ENCODE results near the gene FGGY. TPM values are rescaled to one million over a fixed set of nuclear protein-coding genes. Genes with fewer than 3 reads are reported as not detected.

Gene FGGY
- total RNA-seq, 1 donor = 24.6 TPM

GRCh38 chr1:59514061-59514909, 217.4 kb downstream of the FGGY start:
- no peak overlapping the region for H2AFZ ChIP-seq (ENCODE audit: low read length)
- no peak overlapping the region for H3K27ac ChIP-seq (ENCODE audit: low read depth, low read length)
- no peaks in the 10 kb centered on the region for H3K9me3 ChIP-seq (ENCODE audit: low read depth, low read length)
- no peak for DNase-seq (ENCODE audit: insufficient read length, low spot score, missing footprints)
- H4K20me1 ChIP-seq (ENCODE audit: insufficient read depth, low read length) = no peaks in the 10 kb centered on the region
- H3K27me3 ChIP-seq (ENCODE audit: insufficient read depth, low read length) = no peaks in the 10 kb centered on the region
- H3K4me3 ChIP-seq (ENCODE audit: insufficient read depth, low read length) = no peak overlapping the region
- H3K4me1 ChIP-seq (ENCODE audit: insufficient read depth, low read length) = peaks cover 4% of the 10 kb centered on the region
- H3K4me2 ChIP-seq (ENCODE audit: insufficient read depth, low read length) = no peak overlapping the region
- no peaks in the 10 kb centered on the region for H3K36me3 ChIP-seq (ENCODE audit: insufficient read depth, low read length)
- H3K79me2 ChIP-seq (ENCODE audit: insufficient read depth, low read length) = no peaks in the 10 kb centered on the region
- no peak for TF ChIP-seq CTCF (IDR thresholded peaks at IDR 0.05; ENCODE audit: extremely low read depth, low read depth, low read length)

GRCh38 chr1:59516881-59517280, 220.0 kb downstream of the FGGY start:
- Histone ChIP-seq H2AFZ (ENCODE audit: low read length) (no peak overlapping the region), H3K27me3 (ENCODE audit: insufficient read depth, low read length) (no peaks in the 10 kb centered on the region), H3K4me3 (ENCODE audit: insufficient read depth, low read length) (no peak overlapping the region), H4K20me1 (ENCODE audit: insufficient read depth, low read length) (no peaks in the 10 kb centered on the region), H3K4me2 (ENCODE audit: insufficient read depth, low read length) (no peak overlapping the region), H3K9me3 (ENCODE audit: low read depth, low read length) (no peaks in the 10 kb centered on the region), H3K4me1 (ENCODE audit: insufficient read depth, low read length) (peaks cover 24% of the 10 kb centered on the region), H3K36me3 (ENCODE audit: insufficient read depth, low read length) (no peaks in the 10 kb centered on the region), H3K27ac (ENCODE audit: low read depth, low read length) (no peak overlapping the region), H3K79me2 (ENCODE audit: insufficient read depth, low read length) (no peaks in the 10 kb centered on the region)
- DNase-seq (ENCODE audit: insufficient read length, low spot score, missing footprints) = no peak
- TF ChIP-seq CTCF (IDR thresholded peaks at IDR 0.05; ENCODE audit: extremely low read depth, low read depth, low read length) = no peak

DNA sequence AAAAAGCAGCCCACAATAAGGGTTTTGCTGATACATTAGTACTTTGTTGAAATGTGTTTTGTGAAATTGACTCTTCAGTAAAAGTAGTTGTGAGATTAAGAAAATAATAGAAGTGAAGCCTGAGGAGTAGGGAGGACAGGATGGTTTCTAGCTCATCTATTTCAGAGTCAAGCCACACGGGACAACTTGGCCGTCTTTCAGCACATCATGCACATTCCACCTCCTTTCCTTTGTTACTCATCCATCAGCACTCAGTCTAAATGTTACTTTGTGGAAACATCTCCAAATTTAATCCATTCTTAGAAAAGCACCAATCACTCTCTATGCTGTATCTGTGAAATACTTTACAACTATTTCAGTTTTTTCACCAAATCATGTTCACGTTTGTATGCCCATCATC, 223.3 kb downstream of the FGGY start:
- no peak overlapping the region for H3K4me3 ChIP-seq (ENCODE audit: insufficient read depth, low read length)
- no peaks in the 10 kb centered on the region for H4K20me1 ChIP-seq (ENCODE audit: insufficient read depth, low read length)
- no peak overlapping the region for H3K27ac ChIP-seq (ENCODE audit: low read depth, low read length)
- H3K4me2 ChIP-seq (ENCODE audit: insufficient read depth, low read length) = no peak overlapping the region
- H3K9me3 ChIP-seq (ENCODE audit: low read depth, low read length) = no peaks in the 10 kb centered on the region
- peak; percentile 31 for DNase-seq (ENCODE audit: insufficient read length, low spot score, missing footprints)
- no peaks in the 10 kb centered on the region for H3K27me3 ChIP-seq (ENCODE audit: insufficient read depth, low read length)
- no peaks in the 10 kb centered on the region for H3K79me2 ChIP-seq (ENCODE audit: insufficient read depth, low read length)
- TF ChIP-seq CTCF (IDR thresholded peaks at IDR 0.05; ENCODE audit: extremely low read depth, low read depth, low read length) = no peak
- H3K4me1 ChIP-seq (ENCODE audit: insufficient read depth, low read length) = peaks cover 25% of the 10 kb centered on the region
- H2AFZ ChIP-seq (ENCODE audit: low read length) = no peak overlapping the region
- H3K36me3 ChIP-seq (ENCODE audit: insufficient read depth, low read length) = no peaks in the 10 kb centered on the region

DNA sequence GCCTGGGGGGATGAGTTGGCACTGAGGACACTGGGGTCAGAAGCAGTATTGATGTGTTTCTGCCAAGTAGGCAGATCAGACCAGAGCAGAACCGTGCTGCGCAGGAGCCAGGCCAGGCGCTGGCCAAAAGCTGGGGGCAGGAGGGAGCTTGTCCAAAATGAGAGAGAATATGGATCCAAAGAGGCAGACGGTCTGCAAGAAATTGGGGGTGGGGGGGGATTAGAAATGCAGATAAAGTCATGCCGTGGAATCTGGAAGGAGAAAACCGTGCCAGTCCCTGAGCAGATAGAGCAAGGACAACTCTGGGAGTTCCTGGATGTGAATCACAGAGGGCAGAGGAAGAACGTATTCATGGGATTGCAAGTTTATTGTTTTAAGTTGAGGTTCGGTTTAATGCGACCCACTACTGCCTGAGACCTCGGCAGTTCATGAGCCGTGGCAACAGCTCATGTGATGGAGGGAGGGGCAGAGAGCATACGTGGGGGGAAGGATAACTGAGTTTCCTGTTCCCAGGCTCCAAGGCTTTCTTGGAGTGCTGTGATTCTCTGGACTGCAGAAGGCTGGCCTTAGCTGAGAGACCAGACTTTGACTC, 224.0 kb downstream of the FGGY start:
- Histone ChIP-seq H4K20me1 (ENCODE audit: insufficient read depth, low read length) (no peaks in the 10 kb centered on the region), H2AFZ (ENCODE audit: low read length) (peak overlapping the region; percentile 79), H3K4me2 (ENCODE audit: insufficient read depth, low read length) (peak overlapping the region; percentile 62), H3K4me3 (ENCODE audit: insufficient read depth, low read length) (peak overlapping the region; percentile 28), H3K4me1 (ENCODE audit: insufficient read depth, low read length) (peaks cover 25% of the 10 kb centered on the region), H3K79me2 (ENCODE audit: insufficient read depth, low read length) (no peaks in the 10 kb centered on the region), H3K9me3 (ENCODE audit: low read depth, low read length) (no peaks in the 10 kb centered on the region), H3K27me3 (ENCODE audit: insufficient read depth, low read length) (no peaks in the 10 kb centered on the region), H3K36me3 (ENCODE audit: insufficient read depth, low read length) (no peaks in the 10 kb centered on the region), H3K27ac (ENCODE audit: low read depth, low read length) (peak overlapping the region; percentile 84)
- no peak for TF ChIP-seq CTCF (IDR thresholded peaks at IDR 0.05; ENCODE audit: extremely low read depth, low read depth, low read length)
- peak; percentile 83 for DNase-seq (ENCODE audit: insufficient read length, low spot score, missing footprints)

All from osteoblast (primary cell).